ENCODE measurements around the gene NCOA7.

GRCh38 chr6:125913864-125914351, 123.1 kb downstream of the NCOA7 start:
- TF ChIP-seq POLR2A (IDR thresholded peaks at IDR 0.05) (no peak), CTCF (IDR thresholded peaks at IDR 0.05) (no peak)
